WERI-Rb-1 (cell line): ENCODE results near the gene RNF207.

Source experiments
- DNase-seq: peaks from one replicate; pipeline ENCODE4 v3.0.0-alpha.2; 2020
- H3K27ac ChIP-seq: fragments of 250-450 bp; sonication (Bioruptor Pico); 2 replicates; pipeline ENCODE4 v1.5.1; 2020; ENCODE audit warnings: mild to moderate bottlenecking, moderate library complexity
- H3K27me3 ChIP-seq: fragments of 250-450 bp; sonication (Bioruptor Pico); 2 replicates; pipeline ENCODE4 v1.5.1; 2021; ENCODE audit warnings: mild to moderate bottlenecking, low read depth, moderate library complexity; ENCODE audit not compliant: insufficient read depth, severe bottlenecking
- H3K36me3 ChIP-seq: fragments of 250-450 bp; sonication (Bioruptor Pico); 2 replicates; pipeline ENCODE4 v1.5.1; 2020; ENCODE audit warnings: mild to moderate bottlenecking, moderate library complexity
- H3K4me3 ChIP-seq: 2 replicates; pipeline ENCODE4 v1.5.1; 2011; ENCODE audit warnings: low read depth, mild to moderate bottlenecking, control low read depth, low read length
- H3K9me3 ChIP-seq: fragments of 250-450 bp; sonication (Bioruptor Pico); 2 replicates; pipeline ENCODE4 v1.5.1; 2021; ENCODE audit warnings: mild to moderate bottlenecking, moderate library complexity; ENCODE audit not compliant: severe bottlenecking
- TF ChIP-seq, protein P1 (sequence below): IDR thresholded peaks from 2 replicates; pipeline ENCODE4 v1.5.1; 2011; ENCODE audit warnings: low read depth, mild to moderate bottlenecking, control low read depth, inconsistent platforms, low read length

Gene RNF207

DNA sequence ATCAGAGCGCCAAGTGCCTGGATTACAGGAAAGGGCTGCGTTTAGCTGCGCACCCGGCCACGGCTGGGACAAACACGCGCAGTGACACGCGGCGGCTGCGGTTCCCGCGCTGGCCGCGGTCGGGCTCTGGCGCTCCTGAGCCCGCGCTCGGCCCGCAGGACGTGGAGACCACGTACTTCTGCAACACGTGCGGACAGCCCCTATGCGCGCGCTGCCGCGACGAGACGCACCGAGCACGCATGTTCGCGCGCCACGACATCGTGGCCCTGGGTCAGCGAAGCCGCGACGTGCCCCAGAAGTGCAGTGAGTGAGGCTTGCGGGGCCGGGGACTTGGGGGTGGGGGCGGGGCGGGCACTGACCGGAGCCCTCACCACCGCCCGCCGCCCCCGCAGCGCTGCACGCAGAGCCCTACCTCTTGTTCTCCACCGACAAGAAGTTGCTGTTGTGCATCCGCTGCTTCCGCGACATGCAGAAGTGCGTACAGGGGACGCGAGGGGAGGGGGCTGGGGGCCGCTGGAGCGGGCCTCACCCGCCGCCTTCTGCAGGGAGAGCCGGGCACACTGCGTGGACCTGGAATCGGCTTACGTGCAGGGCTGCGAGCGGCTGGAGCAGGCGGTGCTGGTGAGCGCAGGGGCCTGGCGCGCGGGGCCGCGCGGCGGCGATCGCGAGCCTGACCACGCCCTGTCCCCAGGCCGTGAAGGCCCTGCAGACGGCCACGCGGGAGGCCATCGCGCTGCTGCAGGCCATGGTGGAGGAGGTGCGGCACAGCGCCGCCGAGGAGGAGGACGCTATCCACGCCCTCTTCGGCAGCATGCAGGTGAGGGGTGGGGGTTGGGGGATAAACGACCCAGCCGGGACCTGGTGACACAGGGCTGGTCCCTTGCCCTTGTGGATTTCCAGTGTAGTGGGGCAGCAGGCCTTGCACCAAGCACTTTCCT, 3.1 kb downstream of the RNF207 start:
- no peaks in the 10 kb centered on the region for H3K27me3 ChIP-seq
- no peaks in the 10 kb centered on the region for H3K9me3 ChIP-seq
- H3K27ac ChIP-seq = peak overlapping the region; percentile 90
- peaks cover 35% of the 10 kb centered on the region for H3K36me3 ChIP-seq
- DNase-seq = peak; percentile 83
- peak overlapping the region; percentile 58 for H3K4me3 ChIP-seq
- TF ChIP-seq, protein P1, sequence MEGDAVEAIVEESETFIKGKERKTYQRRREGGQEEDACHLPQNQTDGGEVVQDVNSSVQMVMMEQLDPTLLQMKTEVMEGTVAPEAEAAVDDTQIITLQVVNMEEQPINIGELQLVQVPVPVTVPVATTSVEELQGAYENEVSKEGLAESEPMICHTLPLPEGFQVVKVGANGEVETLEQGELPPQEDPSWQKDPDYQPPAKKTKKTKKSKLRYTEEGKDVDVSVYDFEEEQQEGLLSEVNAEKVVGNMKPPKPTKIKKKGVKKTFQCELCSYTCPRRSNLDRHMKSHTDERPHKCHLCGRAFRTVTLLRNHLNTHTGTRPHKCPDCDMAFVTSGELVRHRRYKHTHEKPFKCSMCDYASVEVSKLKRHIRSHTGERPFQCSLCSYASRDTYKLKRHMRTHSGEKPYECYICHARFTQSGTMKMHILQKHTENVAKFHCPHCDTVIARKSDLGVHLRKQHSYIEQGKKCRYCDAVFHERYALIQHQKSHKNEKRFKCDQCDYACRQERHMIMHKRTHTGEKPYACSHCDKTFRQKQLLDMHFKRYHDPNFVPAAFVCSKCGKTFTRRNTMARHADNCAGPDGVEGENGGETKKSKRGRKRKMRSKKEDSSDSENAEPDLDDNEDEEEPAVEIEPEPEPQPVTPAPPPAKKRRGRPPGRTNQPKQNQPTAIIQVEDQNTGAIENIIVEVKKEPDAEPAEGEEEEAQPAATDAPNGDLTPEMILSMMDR = peak; percentile 84

DNA sequence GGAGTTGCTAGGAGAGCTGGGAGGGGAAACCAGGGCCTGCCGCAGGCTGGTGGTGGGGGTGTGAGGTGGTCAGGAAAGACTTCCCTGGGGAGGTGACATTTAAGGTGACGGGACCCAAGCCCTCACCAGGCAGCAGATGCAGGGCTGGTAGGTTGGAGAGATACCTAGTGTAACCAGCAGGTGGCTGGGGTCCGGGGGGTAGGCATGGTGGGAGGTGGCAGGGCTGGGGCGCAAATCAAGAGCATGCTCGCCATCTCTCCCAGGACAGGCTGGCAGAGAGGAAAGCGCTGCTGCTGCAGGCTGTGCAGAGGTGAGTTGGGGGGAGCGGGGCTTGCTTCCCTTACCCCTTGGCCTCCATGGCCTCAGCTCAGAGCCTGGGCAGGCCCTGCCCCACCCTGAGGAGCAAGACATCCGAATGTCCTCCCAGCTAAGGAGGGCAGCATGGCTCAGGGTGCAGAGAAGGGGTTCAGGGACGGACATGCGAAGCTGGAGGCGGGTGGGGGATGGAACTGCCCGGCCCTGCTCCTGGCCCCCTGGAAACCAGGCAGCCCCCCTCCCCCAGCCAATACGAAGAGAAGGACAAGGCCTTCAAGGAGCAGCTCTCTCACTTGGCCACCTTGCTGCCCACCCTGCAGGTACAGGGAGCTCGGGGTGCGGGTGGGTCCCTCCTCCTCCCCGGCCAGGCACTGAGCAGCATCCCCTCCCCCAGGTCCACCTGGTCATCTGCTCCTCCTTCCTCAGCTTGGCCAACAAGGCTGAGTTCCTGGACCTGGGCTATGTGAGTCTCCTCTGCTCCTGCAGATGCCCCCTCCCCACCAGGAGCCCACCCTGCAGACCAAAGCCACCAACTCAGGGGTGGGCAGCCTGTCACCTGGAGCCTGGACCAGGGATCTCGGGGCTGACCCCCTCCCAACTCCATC, 4.0 kb downstream of the RNF207 start:
- peak overlapping the region; percentile 90 for H3K27ac ChIP-seq
- peak overlapping the region; percentile 58 for H3K4me3 ChIP-seq
- TF ChIP-seq, protein P1 = peak; percentile 66
- peaks cover 35% of the 10 kb centered on the region for H3K36me3 ChIP-seq
- peak; percentile 73 for DNase-seq
- H3K9me3 ChIP-seq = no peaks in the 10 kb centered on the region
- no peaks in the 10 kb centered on the region for H3K27me3 ChIP-seq

DNA sequence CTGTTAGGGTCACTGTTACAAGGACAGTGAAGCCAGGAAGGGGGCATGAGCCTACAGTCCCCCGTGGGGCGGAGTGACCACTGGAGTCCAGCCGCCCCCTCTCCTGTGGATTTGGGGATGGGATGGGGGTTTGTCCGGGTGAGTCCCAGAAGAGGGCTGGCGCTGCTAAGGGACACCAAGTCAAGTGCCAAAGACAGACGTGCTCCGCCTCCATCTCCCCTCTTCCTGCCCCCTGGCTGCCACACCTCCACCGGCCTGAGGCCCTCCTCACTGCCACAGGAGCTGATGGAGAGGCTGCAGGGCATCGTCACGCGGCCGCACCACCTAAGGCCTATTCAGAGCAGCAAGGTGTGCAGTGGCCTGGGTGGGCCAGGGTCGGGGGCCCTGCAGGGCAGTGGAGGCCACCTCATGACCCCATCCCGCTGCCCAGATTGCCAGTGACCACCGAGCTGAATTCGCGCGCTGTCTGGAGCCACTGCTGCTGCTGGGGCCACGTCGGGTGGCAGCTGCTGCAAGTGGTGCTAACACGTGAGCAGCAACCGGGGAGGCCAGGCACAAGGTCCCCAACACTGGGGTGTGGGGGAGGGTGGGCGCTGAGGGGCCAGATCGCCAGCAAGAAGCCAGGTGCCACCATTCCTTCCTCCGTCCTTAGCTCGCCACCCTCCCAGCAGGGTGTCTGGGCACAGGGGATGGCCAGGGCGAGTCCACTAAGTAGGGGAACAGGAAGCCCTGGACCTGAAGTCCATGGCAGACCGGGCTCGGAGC, 4.9 kb downstream of the RNF207 start:
- TF ChIP-seq, protein P1 = no peak
- H3K36me3 ChIP-seq = peaks cover 34% of the 10 kb centered on the region
- H3K27ac ChIP-seq = no peak overlapping the region
- DNase-seq = no peak
- no peak overlapping the region for H3K4me3 ChIP-seq
- H3K9me3 ChIP-seq = no peaks in the 10 kb centered on the region
- no peaks in the 10 kb centered on the region for H3K27me3 ChIP-seq

DNA sequence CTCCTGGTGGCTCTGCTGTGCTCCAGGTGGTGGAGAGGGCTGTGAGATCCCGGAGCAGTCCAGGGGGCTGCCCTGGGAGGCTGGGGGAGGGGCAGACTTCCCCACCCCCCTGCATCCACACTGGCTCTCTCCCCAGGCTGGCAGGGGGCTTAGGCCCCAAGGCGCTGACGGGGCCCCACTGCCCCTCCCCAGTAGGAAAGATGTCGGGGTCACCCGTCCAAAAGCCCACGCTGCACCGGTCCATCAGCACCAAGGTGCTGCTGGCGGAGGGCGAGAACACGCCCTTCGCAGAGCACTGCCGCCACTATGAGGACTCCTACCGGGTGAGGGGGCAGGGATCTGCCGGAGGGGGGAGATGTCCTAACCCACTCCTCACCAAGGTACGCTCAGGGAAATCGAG, 5.8 kb downstream of the RNF207 start:
- Histone ChIP-seq H3K9me3 (no peaks in the 10 kb centered on the region), H3K4me3 (no peak overlapping the region), H3K36me3 (peaks cover 31% of the 10 kb centered on the region; the same call in 1 of the 2 replicates), H3K27ac (no peak overlapping the region), H3K27me3 (no peaks in the 10 kb centered on the region)
- DNase-seq = no peak
- TF ChIP-seq, protein P1 = no peak

DNA sequence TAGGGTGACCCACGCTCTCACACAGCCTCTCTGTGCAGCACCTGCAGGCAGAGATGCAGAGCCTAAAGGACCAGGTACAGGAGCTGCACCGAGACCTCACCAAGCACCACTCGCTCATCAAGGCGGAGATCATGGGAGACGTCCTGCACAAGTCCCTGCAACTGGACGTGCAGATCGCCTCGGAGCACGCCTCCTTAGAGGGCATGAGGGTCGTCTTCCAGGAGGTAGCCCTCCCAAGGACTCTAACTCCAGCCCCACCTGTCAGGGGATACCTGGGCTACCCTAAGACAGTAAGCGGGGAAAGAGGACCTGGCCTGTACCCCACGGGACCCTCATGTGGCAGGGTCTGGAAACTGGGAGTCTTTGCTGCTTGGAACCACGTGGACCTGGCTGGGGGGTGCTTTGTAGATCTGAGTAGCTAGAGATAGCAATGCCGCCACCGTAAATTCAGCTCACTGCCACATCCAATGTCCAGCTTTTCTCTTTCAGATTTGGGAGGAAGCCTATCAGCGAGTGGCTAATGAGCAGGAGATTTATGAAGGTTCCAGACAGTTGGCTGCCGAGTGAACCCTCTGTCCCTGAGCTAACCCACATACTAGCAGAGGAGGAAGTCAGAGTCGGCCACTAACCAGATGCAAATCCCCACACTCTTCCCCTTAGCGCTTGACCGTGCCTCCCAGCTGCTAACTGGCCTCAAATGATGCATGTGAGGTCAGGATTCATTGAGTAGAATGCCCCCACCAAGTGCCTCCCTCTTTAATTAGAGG, 6.5 kb downstream of the RNF207 start:
- no peak overlapping the region for H3K27ac ChIP-seq
- H3K36me3 ChIP-seq = peaks cover 31% of the 10 kb centered on the region; the same call in 1 of the 2 replicates
- H3K27me3 ChIP-seq = no peaks in the 10 kb centered on the region
- H3K4me3 ChIP-seq = no peak overlapping the region
- H3K9me3 ChIP-seq = no peaks in the 10 kb centered on the region
- TF ChIP-seq, protein P1 = no peak
- no peak for DNase-seq
